Measurements from ENCODE around the gene CCDC148.

DNA sequence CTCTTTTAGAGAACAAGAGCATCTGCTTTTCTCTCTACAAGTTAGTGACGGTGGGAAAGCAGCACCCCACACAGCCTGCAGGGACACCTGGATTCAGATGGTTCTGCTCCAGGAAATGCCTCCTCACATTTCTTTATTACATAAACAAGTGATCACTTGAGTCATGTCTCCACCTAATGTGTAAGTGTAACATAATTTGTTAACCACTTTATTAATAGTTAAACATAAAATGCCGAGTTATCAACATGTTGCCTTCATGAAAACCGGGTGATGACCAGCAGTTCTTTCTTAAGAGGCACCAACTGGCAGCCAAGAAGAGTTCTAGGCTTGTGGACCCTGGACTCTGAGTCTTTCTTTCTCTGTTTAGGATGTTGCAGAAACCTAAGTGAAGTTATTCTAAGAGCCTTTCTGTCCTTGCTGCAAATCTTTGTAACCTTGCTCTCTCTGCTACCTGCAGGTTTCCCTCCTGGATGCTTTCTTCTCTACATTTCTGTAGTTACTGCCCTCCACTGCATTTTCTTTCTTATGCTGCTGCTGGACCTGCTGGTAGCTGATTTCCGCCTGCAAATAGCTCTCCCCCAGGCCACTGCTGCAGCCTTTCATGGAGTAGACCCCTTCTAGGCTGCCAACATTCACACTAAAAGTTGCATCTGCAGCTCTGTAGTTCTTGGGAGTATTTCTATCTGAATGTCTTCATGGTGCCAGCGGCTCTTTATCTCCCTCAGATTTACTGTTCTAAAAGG lies 330.6 kb downstream of the CCDC148 start:
- TF ChIP-seq, protein P1, sequence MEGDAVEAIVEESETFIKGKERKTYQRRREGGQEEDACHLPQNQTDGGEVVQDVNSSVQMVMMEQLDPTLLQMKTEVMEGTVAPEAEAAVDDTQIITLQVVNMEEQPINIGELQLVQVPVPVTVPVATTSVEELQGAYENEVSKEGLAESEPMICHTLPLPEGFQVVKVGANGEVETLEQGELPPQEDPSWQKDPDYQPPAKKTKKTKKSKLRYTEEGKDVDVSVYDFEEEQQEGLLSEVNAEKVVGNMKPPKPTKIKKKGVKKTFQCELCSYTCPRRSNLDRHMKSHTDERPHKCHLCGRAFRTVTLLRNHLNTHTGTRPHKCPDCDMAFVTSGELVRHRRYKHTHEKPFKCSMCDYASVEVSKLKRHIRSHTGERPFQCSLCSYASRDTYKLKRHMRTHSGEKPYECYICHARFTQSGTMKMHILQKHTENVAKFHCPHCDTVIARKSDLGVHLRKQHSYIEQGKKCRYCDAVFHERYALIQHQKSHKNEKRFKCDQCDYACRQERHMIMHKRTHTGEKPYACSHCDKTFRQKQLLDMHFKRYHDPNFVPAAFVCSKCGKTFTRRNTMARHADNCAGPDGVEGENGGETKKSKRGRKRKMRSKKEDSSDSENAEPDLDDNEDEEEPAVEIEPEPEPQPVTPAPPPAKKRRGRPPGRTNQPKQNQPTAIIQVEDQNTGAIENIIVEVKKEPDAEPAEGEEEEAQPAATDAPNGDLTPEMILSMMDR (IDR thresholded peaks at IDR 0.05), result no peak
- no peak for TF ChIP-seq EZH2 (IDR thresholded peaks at IDR 0.05)
- no peak for TF ChIP-seq EZH2phosphoT487 (IDR thresholded peaks at IDR 0.05)

Measured in neural progenitor cell (in vitro differentiated cells).